ENCODE measurements around the gene FEV.

FEV gene

DNA sequence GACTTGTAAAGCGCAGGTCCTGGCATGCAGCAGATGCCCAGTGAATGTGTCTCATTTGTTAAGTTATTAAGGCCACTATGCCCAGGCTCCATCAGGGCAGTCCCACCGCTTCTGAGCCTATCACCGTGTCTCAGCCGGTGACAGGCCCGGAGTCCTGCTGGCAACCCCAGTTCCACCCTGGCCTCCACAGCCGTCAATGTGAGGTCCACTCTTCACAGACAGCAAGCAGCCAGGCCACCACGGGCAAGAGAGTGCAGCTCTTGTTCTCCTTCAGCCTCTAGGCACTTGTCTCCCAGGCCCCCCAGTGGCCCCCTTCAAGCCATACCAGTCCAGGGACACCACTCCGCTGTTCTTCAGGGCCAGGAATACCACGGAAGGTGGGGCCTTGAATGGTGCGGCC, 33.7 kb upstream of the FEV start:
- DNase-seq: no peak
- in situ Hi-C loops (cut with MboI; ENCODE audit: low pct_unique_long_range_greater_than_20kb, low sequenced_read_pairs): no loop called here

DNA sequence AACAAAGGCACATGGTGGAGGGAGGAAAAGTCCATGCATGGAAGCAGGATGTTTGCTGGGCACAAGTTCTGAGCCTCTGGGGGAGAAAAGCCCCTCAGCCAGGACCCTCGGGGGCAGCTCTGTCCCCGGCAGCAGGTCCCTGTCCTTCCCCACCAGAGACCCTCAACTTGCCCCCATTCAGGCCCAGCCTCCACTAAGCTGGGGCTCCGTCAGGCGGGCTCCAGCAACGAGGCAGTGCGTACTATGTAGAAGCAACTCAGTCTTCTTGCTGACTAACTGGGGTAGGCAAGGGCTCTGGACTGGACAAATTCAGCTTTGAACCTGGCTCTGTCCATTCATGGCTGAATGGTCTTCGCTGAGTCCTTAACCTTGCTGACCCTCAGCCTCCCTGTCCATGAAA, 33.3 kb upstream of the FEV start:
- DNase-seq: no peak

DNA sequence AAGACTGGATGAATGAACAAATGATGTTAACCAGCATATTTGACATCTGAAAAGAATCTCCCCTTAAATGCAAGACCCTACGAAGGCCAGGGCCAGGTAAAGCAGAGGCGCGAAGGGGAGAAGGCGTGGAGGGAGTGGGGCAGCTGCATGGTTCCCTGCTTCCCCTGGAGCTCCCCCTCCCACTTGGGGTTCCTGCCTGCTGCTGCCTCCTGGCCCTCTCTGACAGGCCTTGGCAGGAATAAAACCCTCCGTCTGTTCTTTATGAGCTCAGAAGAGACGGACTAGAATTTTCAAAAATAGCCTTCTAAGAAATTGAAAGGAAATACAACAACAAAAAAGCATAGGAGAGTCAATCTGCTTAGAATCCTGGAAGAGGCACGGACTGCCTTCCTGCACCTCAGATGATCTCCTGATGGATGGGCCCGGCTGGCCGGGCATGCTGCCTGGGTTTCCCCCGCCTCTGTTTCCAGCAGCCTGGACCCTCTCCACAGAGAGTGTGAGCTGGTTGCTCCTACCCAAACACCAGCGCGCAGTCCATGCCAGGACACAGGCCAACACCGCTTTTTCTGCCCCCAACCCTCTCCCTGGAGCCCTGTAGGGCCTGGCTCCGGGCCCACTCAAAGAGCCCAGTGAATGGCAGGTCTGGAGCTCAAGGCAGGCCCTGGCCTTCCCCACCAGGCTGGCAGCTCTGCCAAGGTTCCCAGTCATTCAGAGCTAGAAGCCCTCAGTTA, 32.4 kb upstream of the FEV start:
- DNase-seq: no peak
- in situ Hi-C loops (cut with MboI; ENCODE audit: low pct_unique_long_range_greater_than_20kb, low sequenced_read_pairs): no loop called here

More for the DNA sequence above, 33.3 kb upstream of the FEV start:
- in situ Hi-C loops (cut with MboI; ENCODE audit: low pct_unique_long_range_greater_than_20kb, low sequenced_read_pairs): no loop called here

DNA sequence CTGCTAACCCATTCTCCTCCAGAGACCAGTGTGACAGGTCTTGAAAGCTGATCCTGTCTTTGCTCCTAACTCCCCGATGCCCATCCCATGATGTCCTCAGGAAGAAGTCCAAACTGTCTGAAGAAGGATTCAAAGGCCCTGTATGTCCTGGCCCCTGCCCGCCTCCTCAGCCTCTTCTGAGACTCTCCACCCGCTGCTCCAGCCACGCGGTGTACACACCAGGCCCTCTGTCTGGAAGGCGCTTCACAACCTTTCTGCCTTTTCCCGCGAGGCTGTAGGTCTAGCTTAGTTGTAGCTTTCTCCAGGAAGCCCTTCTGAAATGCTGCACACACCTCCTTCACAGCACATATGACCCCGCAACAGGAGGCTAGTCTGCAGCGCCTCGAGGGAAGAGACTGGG, 31.7 kb upstream of the FEV start:
- DNase-seq: no peak
- in situ Hi-C loops (cut with MboI; ENCODE audit: low pct_unique_long_range_greater_than_20kb, low sequenced_read_pairs): no loop called here

DNA sequence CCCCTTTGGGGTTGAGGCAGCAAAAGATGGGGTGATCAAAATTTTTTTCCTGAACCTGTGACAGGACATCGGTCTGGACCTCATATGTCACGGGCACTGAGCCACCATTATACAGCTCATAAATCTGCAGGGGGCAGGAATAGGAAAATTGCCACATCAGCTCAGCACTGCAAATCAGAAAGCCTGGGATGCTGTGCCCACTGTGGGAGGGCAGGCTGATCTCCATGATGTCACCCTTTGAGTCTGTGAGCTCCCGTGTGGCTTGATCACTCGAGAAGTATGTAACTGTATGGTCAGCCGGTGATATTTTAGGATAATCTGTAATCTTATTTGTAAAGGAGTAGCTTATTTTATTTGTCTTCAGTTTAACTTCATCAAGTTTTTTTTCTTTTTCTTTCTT, 25.9 kb upstream of the FEV start:
- DNase-seq: no peak
- in situ Hi-C loops (cut with MboI; ENCODE audit: low pct_unique_long_range_greater_than_20kb, low sequenced_read_pairs): no loop called here

DNA sequence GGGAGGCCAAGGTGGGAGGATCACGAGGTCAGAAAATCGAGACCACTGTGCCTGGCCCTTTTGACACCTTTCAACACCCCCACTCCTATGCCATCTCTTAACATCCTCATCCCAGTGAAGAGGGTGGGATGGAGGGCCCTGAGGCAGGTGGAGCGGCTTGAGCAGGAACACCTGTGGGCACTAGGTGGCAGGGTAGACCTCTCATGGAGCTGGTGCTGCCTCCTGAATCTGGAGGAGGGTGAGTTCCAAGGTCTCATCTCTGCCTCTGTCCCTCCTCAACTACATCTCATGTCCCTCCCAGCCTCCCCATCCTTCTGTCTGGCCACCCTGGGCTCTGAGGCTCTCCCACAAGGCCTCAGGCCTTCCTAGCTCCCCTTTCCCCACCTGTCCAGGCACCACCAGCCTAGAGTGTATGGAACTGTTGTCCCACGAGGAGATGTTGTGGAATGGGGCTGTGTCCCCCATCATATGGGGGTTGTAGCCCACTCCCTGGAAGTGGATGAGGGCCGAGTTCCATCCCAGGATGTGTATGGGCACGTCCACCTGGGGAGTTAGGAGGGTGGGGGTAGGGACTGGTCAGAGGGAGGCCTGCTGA, 25.3 kb upstream of the FEV start:
- no peak for DNase-seq
- in situ Hi-C loops (cut with MboI; ENCODE audit: low pct_unique_long_range_greater_than_20kb, low sequenced_read_pairs): no loop called here

DNA sequence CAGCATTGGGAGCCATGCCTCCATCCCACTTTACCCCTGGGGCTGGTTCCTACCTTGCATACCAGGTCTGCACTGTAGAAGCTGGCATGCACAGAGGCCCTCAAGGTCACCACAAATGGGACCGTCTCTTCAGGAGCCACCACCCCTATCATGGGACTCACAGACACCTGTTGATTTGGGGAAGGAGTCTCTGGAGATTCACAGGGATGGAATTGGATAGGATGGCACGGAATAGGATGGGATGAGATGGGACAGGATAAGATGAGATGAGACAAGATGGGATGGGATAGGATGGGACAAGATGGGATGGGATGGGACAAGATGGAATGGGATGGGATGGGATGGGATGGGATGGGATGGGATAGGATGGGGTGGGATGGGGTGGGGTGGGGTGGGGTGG, 24.3 kb upstream of the FEV start:
- DNase-seq: no peak
- in situ Hi-C loops (cut with MboI; ENCODE audit: low pct_unique_long_range_greater_than_20kb, low sequenced_read_pairs): no loop called here

DNA sequence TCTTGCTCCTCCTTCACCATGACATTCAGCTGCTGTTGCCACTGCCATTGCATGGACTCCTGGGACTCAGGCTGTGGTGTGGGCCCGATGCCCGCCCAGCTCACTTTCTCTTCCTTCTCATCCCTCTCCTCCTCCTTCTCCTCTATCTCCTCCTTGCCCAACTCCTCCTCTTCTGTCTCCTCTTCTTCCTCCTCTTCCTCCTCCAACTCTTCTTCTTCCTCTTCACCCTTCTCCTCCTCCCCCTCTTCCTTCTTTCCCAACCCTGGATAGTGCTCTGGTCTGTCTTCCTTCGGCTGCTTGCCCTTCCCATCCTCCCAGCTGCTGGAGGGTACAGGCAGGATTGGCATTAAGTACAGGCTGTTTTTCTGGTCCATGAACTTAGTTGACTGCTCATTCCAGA, 19.0 kb upstream of the FEV start:
- no peak for DNase-seq
- in situ Hi-C loops (cut with MboI; ENCODE audit: low pct_unique_long_range_greater_than_20kb, low sequenced_read_pairs): no loop called here

DNA sequence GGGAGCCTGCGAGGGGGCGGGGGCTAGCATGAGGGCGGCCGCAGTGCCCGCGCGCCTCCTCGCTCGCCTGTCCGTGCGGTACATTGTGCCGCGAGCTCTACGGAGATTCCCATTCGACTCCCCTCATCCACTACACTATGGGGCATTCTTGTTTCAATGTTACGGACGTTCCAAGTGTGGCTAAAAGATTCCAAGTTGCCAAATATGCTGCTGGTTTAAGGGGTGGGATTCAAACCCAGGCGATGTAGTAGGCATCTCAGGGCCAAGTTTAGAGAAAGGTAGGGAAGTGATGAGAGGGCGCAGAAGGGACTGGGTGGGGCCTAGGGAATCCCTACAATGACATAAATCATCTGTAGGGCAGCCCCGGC, 18.3 kb upstream of the FEV start:
- in situ Hi-C loops (cut with MboI; ENCODE audit: low pct_unique_long_range_greater_than_20kb, low sequenced_read_pairs): no loop called here
- no peak for DNase-seq

DNA sequence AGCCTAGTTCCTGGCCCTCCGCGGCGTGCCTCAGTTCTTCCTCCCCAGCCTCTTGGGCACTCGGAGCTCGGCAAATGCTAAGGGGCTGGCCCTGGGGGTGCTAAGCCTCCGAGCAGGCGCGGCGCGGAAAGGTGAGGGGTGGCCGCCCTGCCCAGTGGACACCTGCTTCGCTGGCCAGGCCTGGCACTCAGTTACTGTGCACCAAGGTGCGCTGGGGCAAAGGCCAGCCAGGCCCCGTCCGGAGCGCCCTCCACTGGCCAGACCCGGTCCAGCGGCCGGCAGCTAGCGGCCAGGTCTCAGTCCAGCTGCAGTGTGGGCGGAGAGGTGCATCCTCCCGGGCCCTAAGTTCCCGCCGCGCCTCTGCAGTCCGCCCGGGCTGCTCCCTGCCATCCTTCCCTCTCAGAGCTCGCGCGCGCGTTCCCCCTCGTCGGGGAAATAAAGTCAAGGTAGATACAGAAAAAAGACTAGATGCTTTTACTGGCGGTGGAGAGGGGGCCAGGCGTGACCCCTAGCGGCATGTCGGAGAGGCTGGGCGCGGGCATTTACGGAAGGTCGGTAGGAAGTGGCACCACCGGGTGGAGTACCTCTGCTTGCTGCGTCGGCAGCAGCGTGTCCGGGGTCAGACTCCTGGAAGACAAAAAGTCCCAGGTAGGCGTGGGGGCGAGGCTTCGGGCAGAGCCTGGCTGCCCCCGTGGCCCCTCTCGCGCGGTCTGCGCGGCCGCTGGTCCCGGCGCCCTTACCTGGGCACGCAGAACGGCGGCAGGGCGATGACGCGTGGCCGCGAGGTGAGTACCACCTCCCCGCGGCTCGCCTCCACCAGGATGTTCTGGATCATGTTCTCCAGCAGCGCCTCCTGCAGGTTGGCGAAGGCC, 17.6 kb upstream of the FEV start:
- DNase-seq: no peak
- in situ Hi-C loops (cut with MboI; ENCODE audit: low pct_unique_long_range_greater_than_20kb, low sequenced_read_pairs): no loop called here

DNA sequence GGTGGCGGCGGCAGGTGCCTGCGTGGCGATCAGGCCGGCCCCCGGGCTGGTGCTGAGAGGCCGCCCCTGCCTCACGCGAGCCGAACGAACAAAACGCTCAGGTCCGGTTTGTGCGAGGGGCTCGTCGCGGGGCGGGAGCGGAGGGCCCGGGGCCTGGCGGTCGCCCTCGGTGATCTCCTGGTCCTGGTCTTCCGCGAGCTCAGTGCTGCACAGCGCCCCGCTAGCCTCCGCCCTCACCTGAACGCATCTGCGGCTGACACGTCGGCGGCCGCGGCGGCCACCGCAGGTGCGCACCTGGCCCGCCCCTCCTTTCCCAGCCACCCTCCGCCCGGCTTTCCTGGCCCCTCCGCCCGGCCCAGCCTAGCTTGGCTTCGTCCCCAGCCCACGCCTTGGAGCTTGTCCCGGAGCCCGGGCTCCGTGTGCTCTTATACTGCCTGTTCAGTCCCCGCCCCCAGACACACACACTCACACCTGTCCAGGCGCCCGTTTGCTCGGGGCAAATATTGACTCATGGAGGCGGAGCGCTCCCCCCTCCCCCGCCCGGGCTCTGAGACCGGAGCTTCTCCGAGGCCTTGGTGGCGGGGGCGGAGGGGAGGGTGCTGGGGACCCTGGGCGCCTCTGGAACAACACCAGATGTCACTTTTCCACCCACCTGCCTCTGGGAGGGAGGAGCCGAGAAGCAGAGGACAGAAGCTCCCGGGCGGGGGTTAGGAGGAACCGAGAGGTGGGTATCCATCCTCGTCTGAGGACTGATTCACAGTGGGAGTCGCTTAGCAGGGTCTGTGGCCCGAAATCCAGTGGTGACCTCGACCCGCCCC, 16.8 kb upstream of the FEV start:
- DNase-seq: no peak
- in situ Hi-C loops (cut with MboI; ENCODE audit: low pct_unique_long_range_greater_than_20kb, low sequenced_read_pairs): no loop called here

DNA sequence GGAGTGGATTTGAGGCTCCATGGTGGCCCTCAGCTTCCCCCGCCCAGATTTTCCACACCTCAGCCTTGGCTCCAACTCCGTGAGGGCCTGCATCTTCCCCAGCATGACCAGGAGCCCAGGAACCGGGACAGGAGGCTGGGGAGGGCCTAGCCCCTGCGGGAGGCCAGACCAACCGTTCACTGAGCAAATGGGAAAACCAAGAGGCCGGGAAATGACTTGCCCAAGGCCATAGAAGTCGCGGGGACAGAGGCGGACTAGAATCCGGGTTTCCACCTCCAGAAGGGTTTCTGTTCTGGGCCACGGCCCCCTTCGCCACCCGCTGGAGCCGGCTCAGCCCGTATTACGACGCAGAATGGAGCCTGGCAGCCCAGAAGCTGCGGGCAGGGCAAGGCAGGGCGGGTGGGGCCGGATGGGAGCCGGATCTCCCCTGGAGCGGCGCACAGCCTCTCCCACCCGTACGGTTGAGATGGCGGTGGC, 16.2 kb upstream of the FEV start:
- in situ Hi-C loops (cut with MboI; ENCODE audit: low pct_unique_long_range_greater_than_20kb, low sequenced_read_pairs): no loop called here
- DNase-seq: no peak

DNA sequence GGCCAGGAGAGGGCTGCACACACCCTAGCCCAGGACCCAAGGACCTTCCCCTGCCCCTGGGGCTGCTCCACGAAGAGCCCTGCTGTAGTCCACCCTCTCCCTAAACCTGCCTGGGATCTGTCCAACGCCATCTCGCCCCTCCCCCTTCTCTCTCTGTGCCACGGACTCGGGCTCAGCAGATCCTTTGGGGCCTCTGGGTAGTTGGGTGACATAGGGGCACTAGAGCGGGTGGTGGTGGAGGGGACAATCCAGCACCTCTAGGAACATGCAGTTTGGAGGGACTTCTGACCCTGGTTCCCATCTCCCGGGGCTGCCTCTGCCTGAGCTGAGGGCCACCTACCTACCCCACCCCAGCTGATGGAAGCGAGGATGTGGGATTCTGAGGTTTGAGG, 15.6 kb upstream of the FEV start:
- no peak for DNase-seq
- in situ Hi-C loops (cut with MboI; ENCODE audit: low pct_unique_long_range_greater_than_20kb, low sequenced_read_pairs): no loop called here

DNA sequence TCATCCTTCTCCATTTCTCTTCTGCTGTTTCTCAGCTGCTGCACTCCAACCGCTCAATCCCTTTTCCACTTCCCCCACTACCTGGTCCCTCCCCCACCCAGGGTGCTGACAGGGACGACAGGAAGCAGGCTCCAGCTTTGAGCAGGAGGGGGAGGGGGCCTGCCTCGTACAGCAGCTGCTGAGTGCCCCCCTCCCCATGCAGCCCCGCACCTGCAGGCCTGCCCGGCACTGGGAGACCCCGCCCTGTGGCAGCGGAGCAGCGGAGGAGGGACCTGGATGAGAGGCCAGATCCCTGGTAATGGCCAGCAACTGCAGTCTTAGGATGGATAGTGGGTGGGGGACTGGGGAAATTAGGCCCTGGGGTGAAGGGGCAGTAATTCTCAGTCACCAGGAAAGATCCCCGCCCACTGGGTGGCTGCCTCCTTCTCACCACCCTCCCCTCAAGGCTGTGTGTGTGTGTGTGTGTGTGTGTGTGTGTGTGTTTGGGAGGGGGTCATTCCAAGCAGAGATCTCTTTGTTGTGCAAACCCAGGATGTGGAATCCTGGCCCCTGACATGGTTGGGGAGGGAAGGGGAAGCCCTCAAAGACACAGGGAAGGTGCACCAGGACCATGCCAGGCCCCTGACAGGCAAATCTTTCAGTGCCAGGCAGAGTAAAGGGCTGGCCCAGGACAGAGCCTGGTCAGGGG, 15.0 kb upstream of the FEV start:
- in situ Hi-C loops (cut with MboI; ENCODE audit: low pct_unique_long_range_greater_than_20kb, low sequenced_read_pairs): no loop called here
- DNase-seq: no peak

DNA sequence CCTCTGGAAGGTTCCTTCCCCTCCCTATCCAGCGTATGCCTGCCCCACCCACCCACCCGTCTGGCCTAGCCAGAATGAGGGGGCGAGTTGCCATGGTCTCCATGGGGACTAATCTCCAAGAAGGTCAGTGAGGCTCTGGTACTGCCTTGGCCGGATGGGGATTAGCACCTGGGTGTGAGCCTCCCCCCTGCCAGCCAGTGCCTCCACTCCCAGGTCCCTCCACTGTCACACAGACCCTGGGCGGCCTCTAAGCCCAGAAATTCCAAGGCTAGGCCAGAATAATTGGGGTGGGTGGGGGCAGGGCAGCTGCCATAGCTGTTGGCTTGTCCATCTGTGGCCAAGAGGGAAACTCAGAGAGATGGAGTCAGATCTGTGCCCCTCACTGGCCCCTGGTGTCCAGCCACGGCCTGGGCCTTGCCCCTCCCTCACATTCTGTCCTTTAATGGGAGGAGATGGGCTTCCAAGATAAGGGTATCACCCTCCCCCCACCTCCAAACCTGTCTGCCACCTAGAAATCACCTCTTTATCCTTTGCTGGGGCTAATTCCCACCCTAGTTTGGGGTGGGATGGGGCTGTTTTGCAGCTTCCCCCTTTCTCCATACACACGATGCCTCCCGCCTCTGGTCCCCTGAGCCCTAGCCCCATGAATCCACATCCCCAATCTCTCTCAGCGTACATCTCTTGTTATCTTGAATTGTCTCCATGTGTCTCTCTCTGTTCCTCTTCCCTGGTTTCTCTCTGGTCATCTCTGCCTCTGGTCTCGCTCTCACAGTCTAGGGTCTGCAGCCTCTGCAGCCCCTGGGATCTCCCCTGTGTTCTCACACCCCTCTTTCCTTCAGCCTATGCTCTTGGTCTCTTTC, 14.3 kb upstream of the FEV start:
- in situ Hi-C loops (cut with MboI; ENCODE audit: low pct_unique_long_range_greater_than_20kb, low sequenced_read_pairs): no loop called here
- DNase-seq: no peak

DNA sequence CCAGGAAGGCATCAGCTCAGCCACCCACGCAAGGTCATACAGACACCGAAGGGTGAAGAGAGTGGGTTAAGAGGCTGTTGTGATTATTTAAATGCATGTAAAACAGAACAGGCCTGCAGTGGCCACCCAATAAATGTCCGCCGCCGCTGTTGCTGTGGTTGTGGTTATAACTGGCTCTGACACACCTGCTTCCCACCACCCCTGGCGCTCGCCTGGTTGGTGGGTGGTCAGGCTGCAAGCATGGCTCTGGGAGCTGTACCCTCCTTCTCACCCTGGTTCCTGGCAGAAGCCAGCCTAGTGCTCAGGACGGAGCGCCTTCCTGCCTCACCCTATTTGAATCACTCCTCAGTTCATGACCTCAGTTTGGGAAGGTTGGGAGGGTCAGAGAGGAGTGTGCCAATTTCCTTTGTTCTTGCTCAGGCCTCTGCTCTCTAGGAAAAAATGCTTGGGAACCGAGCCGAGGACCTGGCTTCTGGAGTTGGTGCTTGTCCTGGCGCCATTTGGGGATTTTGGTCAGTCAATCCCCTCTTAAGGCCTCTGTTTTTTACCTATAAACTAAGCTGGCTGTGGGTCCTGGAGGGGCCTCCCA, 13.5 kb upstream of the FEV start:
- in situ Hi-C loops (cut with MboI; ENCODE audit: low pct_unique_long_range_greater_than_20kb, low sequenced_read_pairs): no loop called here
- no peak for DNase-seq

DNA sequence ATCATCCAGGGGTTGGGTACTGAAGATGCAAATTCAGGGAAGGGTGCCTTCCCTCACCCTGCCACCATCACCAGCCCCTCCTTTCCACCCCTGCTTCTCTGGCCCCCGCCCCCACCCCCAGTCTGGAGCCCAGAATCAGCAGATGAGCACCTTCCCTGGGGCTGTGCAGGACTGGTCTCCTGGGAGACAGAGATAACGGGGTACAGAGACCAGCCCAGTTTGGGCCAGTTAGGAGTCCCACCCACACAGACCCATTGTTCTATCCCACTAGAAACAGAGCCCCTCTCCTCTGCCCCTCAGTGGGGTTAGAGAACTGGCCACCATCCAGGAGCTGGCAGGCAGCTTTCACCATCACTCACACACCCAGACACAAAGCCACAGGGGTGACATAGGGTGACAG, 12.7 kb upstream of the FEV start:
- no peak for DNase-seq
- in situ Hi-C loops (cut with MboI; ENCODE audit: low pct_unique_long_range_greater_than_20kb, low sequenced_read_pairs): no loop called here

DNA sequence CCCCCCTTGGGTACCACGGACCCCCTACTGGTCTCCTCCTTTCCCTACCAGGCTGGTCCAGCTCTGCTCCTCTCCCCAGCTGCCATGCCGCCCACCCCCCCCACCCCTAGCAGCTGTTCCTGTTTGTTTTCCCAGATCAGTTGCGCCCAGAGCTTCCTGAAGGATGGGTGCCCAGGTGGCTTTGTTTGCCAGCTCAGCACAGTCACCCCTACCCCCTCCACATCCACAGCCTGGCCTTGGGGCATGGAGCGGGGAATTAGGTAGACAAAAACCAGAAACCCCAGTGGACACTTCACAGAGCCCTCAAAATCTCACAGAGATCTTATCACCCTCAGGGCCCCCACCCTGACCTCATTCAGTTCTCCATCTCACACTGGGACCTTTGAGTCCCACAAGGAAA, 12.0 kb upstream of the FEV start:
- no peak for DNase-seq
- in situ Hi-C loops (cut with MboI; ENCODE audit: low pct_unique_long_range_greater_than_20kb, low sequenced_read_pairs): no loop called here

Data from KBM-7 (cell line).